Sigmoid colon (tissue), 7 donors: ENCODE measurements around the gene VSTM2L. TPM values are rescaled to one million over a fixed set of nuclear protein-coding genes. Genes with fewer than 3 reads are reported as not detected.

Experiments
- DNase-seq: peaks from one replicate; pipeline ENCODE4 v3.0.0-alpha.2; 2019
- H3K27ac ChIP-seq, 4 donors: fragments of 200-600 bp; sonication (generic); one replicate each; pipeline ENCODE4 v1.5.1; 2016 to 2019; ENCODE audit warnings: mild to moderate bottlenecking in 1 of 4
- H3K27me3 ChIP-seq, 3 donors: fragments of 200-600 bp; sonication (generic); one replicate each; pipeline ENCODE4 v1.5.1; 2019; ENCODE audit warnings: mild to moderate bottlenecking in 1 of 3
- H3K36me3 ChIP-seq, 4 donors: fragments of 200-600 bp; sonication (generic); one replicate each; pipeline ENCODE4 v1.5.1; 2016 to 2019
- H3K4me1 ChIP-seq, 4 donors: fragments of 200-600 bp; sonication (generic); one replicate each; pipeline ENCODE4 v1.5.1; 2017 to 2019
- H3K4me3 ChIP-seq, 4 donors: fragments of 200-600 bp; sonication (generic); one replicate each; pipeline ENCODE4 v1.5.1; 2017 to 2019; ENCODE audit warnings: mild to moderate bottlenecking in 2 of 4, moderate library complexity in 1 of 4
- H3K9me3 ChIP-seq, 4 donors: fragments of 200-600 bp in 3 of 4; sonication (generic) in 3 of 4; one replicate each; pipeline versions ENCODE4 v1.5.1 to v1.6.1; 2013 to 2019
- CTCF ChIP-seq, 4 experiments: fragments of 450-650 bp in 3 of 4; fragments of 200-600 bp in 1 of 4; IDR thresholded peaks; one replicate each; pipeline ENCODE4 v1.5.1; 2016 to 2019; ENCODE audit warnings: antibody characterized with exemption in 4 of 4, mild to moderate bottlenecking in 3 of 4, moderate library complexity in 2 of 4
- EP300 ChIP-seq, 4 donors: sonication (generic); formaldehyde crosslinking; IDR thresholded peaks; one replicate each; pipeline ENCODE4 v1.6.1; 2017; ENCODE audit warnings: antibody characterized with exemption in 4 of 4
- POLR2A ChIP-seq, 2 donors: fragments of 450-650 bp; IDR thresholded peaks; one replicate each; pipeline ENCODE4 v1.6.1; 2016; ENCODE audit warnings: antibody characterized with exemption in 2 of 2, mild to moderate bottlenecking in 2 of 2, moderate library complexity in 2 of 2
- POLR2AphosphoS5 ChIP-seq, 4 donors: sonication (generic); formaldehyde crosslinking; IDR thresholded peaks; one replicate each; pipeline ENCODE4 v1.6.1; 2017; ENCODE audit warnings: antibody characterized with exemption in 4 of 4
- WGBS, 2 donors: extraction: QIAGEN DNeasy Blood & Tissue Kit; methylation state at CpG; one replicate each; pipeline ENCODE4 v1.1.7; 2013; 5-methylcytosine and 5-hydroxymethylcytosine counted together
- intact Hi-C: fragments of 100-400 bp; cut with DNase I; formaldehyde crosslinking; loops from one replicate; pipeline ENCODE4 v1.15.1; 2023
- polyA plus RNA-seq, 3 donors: library from polyadenylated mRNA; stranded (reverse); fragments of 200-250 nt; gene quantifications; one replicate each; pipeline ENCODE4 v1.2.3, GENCODE V29; 2013
- total RNA-seq, 4 donors: library from RNA; depleted of rRNA; stranded (reverse); fragments of >200 nt; gene quantifications; one replicate each; pipeline ENCODE4 v1.1.0, GENCODE V29; 2016
- donor health status: healthy with polysubstance abuse.
- donor health status: Bipolar disorder and iron deficiency.
- donor health status: healthy.

VSTM2L gene
- total and polyA plus RNA-seq, 7 donors, result 1.5 to 3.4 (median 2.5) TPM; not detected in 2

GRCh38 chr20:37871751-37872150, 31.2 kb upstream of the VSTM2L start:
- TF ChIP-seq POLR2A (IDR thresholded peaks at IDR 0.05) (no peak), EP300 (IDR thresholded peaks at IDR 0.05) (no peak), POLR2AphosphoS5 (IDR thresholded peaks at IDR 0.05) (no peak), CTCF (IDR thresholded peaks at IDR 0.05) (no peak)
- peaks cover 0 to 36% (median 30%) of the 10 kb centered on the region in 4 donors for H3K4me1 ChIP-seq
- no peak overlapping the region for H3K4me3 ChIP-seq
- H3K36me3 ChIP-seq, result peaks cover 0 to 34% (median 15%) of the 10 kb centered on the region in 4 donors
- no peak overlapping the region for H3K27ac ChIP-seq
- intact Hi-C loops, result no loop called here
- DNase-seq, result no peak
- no peaks in the 10 kb centered on the region for H3K27me3 ChIP-seq
- no peaks in the 10 kb centered on the region for H3K9me3 ChIP-seq
- WGBS, 2 donors, result 94 to 95% methylated on average over 13 of the region's 13 CpGs

- WGBS, 2 donors, result 93 to 95% methylated on average over 9 of the region's 9 CpGs
- H3K9me3 ChIP-seq, result no peaks in the 10 kb centered on the region
- no peak overlapping the region for H3K27ac ChIP-seq
- H3K4me3 ChIP-seq, result no peak overlapping the region
- DNase-seq, result no peak
- H3K27me3 ChIP-seq, result no peaks in the 10 kb centered on the region
- intact Hi-C loops, result no loop called here
- peaks cover 0 to 34% (median 15%) of the 10 kb centered on the region in 4 donors for H3K36me3 ChIP-seq
- TF ChIP-seq POLR2AphosphoS5 (IDR thresholded peaks at IDR 0.05) (no peak), CTCF (IDR thresholded peaks at IDR 0.05) (no peak), EP300 (IDR thresholded peaks at IDR 0.05) (no peak), POLR2A (IDR thresholded peaks at IDR 0.05) (no peak)
- peaks cover 0 to 32% (median 26%) of the 10 kb centered on the region in 4 donors for H3K4me1 ChIP-seq
Observed at GRCh38 chr20:37872161-37872560, 30.8 kb upstream of the VSTM2L start.

GRCh38 chr20:37873884-37874283, 29.0 kb upstream of the VSTM2L start:
- Histone ChIP-seq H3K9me3 (no peaks in the 10 kb centered on the region), H3K36me3 (peaks cover 0 to 34% (median 15%) of the 10 kb centered on the region in 4 donors), H3K4me3 (no peak overlapping the region), H3K27ac (no peak overlapping the region), H3K27me3 (no peaks in the 10 kb centered on the region), H3K4me1 (peaks cover 0 to 18% (median 12%) of the 10 kb centered on the region in 4 donors)
- DNase-seq, result no peak
- TF ChIP-seq CTCF (IDR thresholded peaks at IDR 0.05), result no peak
- TF ChIP-seq POLR2AphosphoS5 (IDR thresholded peaks at IDR 0.05), result no peak
- TF ChIP-seq EP300 (IDR thresholded peaks at IDR 0.05), result no peak
- TF ChIP-seq POLR2A (IDR thresholded peaks at IDR 0.05), result no peak
- intact Hi-C loops, result no loop called here
- WGBS, 2 donors, result 96 to 97% methylated on average over 11 of the region's 11 CpGs

GRCh38 chr20:37875460-37876175, 27.3 kb upstream of the VSTM2L start:
- intact Hi-C loops, result no loop called here
- TF ChIP-seq EP300 (IDR thresholded peaks at IDR 0.05) (no peak), CTCF (IDR thresholded peaks at IDR 0.05) (no peak), POLR2A (IDR thresholded peaks at IDR 0.05) (no peak), POLR2AphosphoS5 (IDR thresholded peaks at IDR 0.05) (no peak)
- no peaks in the 10 kb centered on the region for H3K9me3 ChIP-seq
- H3K27ac ChIP-seq, result no peak overlapping the region
- DNase-seq, result no peak
- H3K4me1 ChIP-seq, result peaks cover 0 to 8% (median 4%) of the 10 kb centered on the region in 4 donors
- peaks cover 0 to 34% (median 12%) of the 10 kb centered on the region in 4 donors for H3K36me3 ChIP-seq
- WGBS, 2 donors, result 93 to 94% methylated on average over 24 of the region's 24 CpGs
- no peak overlapping the region for H3K4me3 ChIP-seq
- H3K27me3 ChIP-seq, result no peaks in the 10 kb centered on the region
